H1 (cell line): ENCODE results near the gene PLPPR1. TPM values are rescaled to one million over a fixed set of nuclear protein-coding genes. Genes with fewer than 3 reads are reported as not detected.

Source experiments
- CTCF ChIA-PET: fragments of 300-600 bp; sonication (Branson Sonifier 250); formaldehyde crosslinking; loops from one replicate; lab custom pipeline; 2021; ENCODE audit not compliant: partially characterized antibody; lab: Charles Lee
- POLR2A ChIA-PET: fragments of 300-600 bp; sonication (Branson Sonifier 250); formaldehyde crosslinking; loops from one replicate; lab custom pipeline; 2021; ENCODE audit warnings: inconsistent platforms; ENCODE audit not compliant: partially characterized antibody; lab: Charles Lee
- DNase-seq, 2 experiments: peaks; one replicate each; pipeline versions ENCODE4 v3.0.0 to v3.0.0-alpha.2; 2010 to 2022; ENCODE audit warnings: low spot score in 2 of 2, low read depth in 1 of 2, mixed read lengths in 1 of 2
- FAIRE-seq: peaks from 2 replicates; lab custom pipeline; 2011; peaks lifted over from hg19 to GRCh38; lab: Jason Lieb, UNC
- H2AFZ ChIP-seq: 2 replicates; pipeline ENCODE4 v1.8.1; 2012; ENCODE audit warnings: low read length, inconsistent platforms
- H2AK5ac ChIP-seq: 2 replicates; pipeline ENCODE4 v1.6.1; 2013; ENCODE audit warnings: low read depth, low read length
- H2BK120ac ChIP-seq: replicated peaks from 2 replicates; pipeline ENCODE3; 2013; ENCODE audit warnings: low read depth, low read length, inconsistent platforms
- H2BK12ac ChIP-seq: 2 replicates; pipeline ENCODE4 v1.6.1; 2013; ENCODE audit warnings: low read depth, low read length
- H2BK15ac ChIP-seq: 2 replicates; pipeline ENCODE4 v1.6.1; 2013; ENCODE audit warnings: low read length
- H2BK20ac ChIP-seq: 2 replicates; pipeline ENCODE4 v1.6.1; 2013; ENCODE audit warnings: low read length
- H2BK5ac ChIP-seq: 2 replicates; pipeline ENCODE4 v1.6.1; 2013; ENCODE audit warnings: low read depth, low read length
- H3K14ac ChIP-seq: 2 replicates; pipeline ENCODE4 v1.6.1; 2013; ENCODE audit warnings: inconsistent platforms; ENCODE audit not compliant: insufficient read length
- H3K18ac ChIP-seq: 2 replicates; pipeline ENCODE4 v1.6.1; 2013; ENCODE audit warnings: low read length; ENCODE audit errors: extremely low read depth
- H3K23ac ChIP-seq: 2 replicates; pipeline ENCODE4 v1.6.1; 2013; ENCODE audit warnings: inconsistent platforms; ENCODE audit not compliant: insufficient read length
- H3K23me2 ChIP-seq: 2 replicates; pipeline ENCODE4 v1.6.1; 2013; ENCODE audit warnings: low read depth, low read length
- H3K27ac ChIP-seq: 2 replicates; pipeline ENCODE4 v1.6.1; 2011; ENCODE audit warnings: low read depth, low read length, inconsistent platforms
- H3K27me3 ChIP-seq, 4 experiments: replicated peaks in 1 of 4; 1 replicate in 1 of 4; 2 replicates in 3 of 4; pipeline versions ENCODE4 v1.6.1 to v1.8.1; 2011 to 2013; ENCODE audit warnings: low read length in 3 of 4, mild to moderate bottlenecking in 3 of 4, inconsistent platforms in 2 of 4, mixed read lengths in 2 of 4, moderate library complexity in 1 of 4; ENCODE audit not compliant: control insufficient read depth in 3 of 4, insufficient read depth in 3 of 4; ENCODE audit errors: extremely low read depth in 1 of 4
- H3K36me3 ChIP-seq, 4 experiments: 2 replicates each; pipeline versions ENCODE4 v1.6.1 to v1.8.1; 2011 to 2013; ENCODE audit warnings: mild to moderate bottlenecking in 4 of 4, low read length in 3 of 4, moderate library complexity in 2 of 4, control low read depth in 1 of 4, inconsistent platforms in 1 of 4; ENCODE audit not compliant: insufficient read depth in 4 of 4, control insufficient read depth in 2 of 4
- H3K4ac ChIP-seq: replicated peaks from 2 replicates; pipeline ENCODE3; 2013; ENCODE audit warnings: low read length, low read depth, mixed read lengths, inconsistent platforms; ENCODE audit not compliant: insufficient read length
- H3K4me1 ChIP-seq, 4 experiments: replicated peaks in 1 of 4; 1 replicate in 1 of 4; 2 replicates in 3 of 4; pipeline versions ENCODE4 v1.6.1 to v1.8.1; 2011 to 2013; ENCODE audit warnings: low read length in 3 of 4, inconsistent platforms in 2 of 4, mixed read lengths in 1 of 4; ENCODE audit not compliant: insufficient read depth in 4 of 4, control insufficient read depth in 3 of 4
- H3K4me2 ChIP-seq, 2 experiments: 2 replicates each; pipeline versions ENCODE4 v1.6.1 to v1.8.1; 2011 to 2013; ENCODE audit warnings: low read depth in 2 of 2, low read length in 2 of 2, control low read depth in 1 of 2, inconsistent platforms in 1 of 2, mild to moderate bottlenecking in 1 of 2; ENCODE audit not compliant: insufficient read depth in 1 of 2
- H3K4me3 ChIP-seq, 4 experiments: fragments of 200-600, 300-600 bp in 1 of 4; sonication (generic), shearing (Covaris generic), sonication (Bioruptor Twin) in 1 of 4; 2 replicates each; pipeline versions ENCODE4 v1.5.1 to v1.8.1; 2011 to 2016; ENCODE audit warnings: low read length in 4 of 4, low read depth in 3 of 4, control low read depth in 2 of 4, inconsistent platforms in 2 of 4, mild to moderate bottlenecking in 2 of 4, mixed read lengths in 1 of 4, moderate library complexity in 1 of 4; ENCODE audit not compliant: insufficient read depth in 2 of 4; ENCODE audit errors: extremely low read depth in 1 of 4
- H3K56ac ChIP-seq: replicated peaks from 2 replicates; pipeline ENCODE3; 2013; ENCODE audit warnings: low read depth, mild to moderate bottlenecking, mixed read lengths, low read length, inconsistent platforms; ENCODE audit not compliant: insufficient read length
- H3K79me1 ChIP-seq: 2 replicates; pipeline ENCODE4 v1.6.1; 2013; ENCODE audit warnings: low read depth, low read length, control low read depth
- H3K79me2 ChIP-seq, 2 experiments: 2 replicates each; pipeline versions ENCODE4 v1.6.1 to v1.8.1; 2012 to 2013; ENCODE audit warnings: low read length in 2 of 2, mild to moderate bottlenecking in 2 of 2, inconsistent platforms in 1 of 2; ENCODE audit not compliant: insufficient read depth in 2 of 2, control insufficient read depth in 1 of 2
- H3K9ac ChIP-seq, 4 experiments: replicated peaks in 1 of 4; 1 replicate in 1 of 4; 2 replicates in 3 of 4; pipeline versions ENCODE4 v1.6.1 to v1.8.1; 2011 to 2013; ENCODE audit warnings: low read depth in 3 of 4, low read length in 3 of 4, control low read depth in 2 of 4, mild to moderate bottlenecking in 2 of 4, moderate library complexity in 2 of 4, inconsistent platforms in 1 of 4; ENCODE audit errors: extremely low read depth in 1 of 4
- H3K9me3 ChIP-seq, 2 experiments: 2 replicates each; pipeline versions ENCODE4 v1.6.1 to v1.8.1; 2012 to 2013; ENCODE audit warnings: mild to moderate bottlenecking in 2 of 2, moderate library complexity in 2 of 2, control low read depth in 1 of 2, inconsistent platforms in 1 of 2, low read depth in 1 of 2, low read length in 1 of 2, mixed read lengths in 1 of 2; ENCODE audit not compliant: insufficient read depth in 2 of 2
- H4K20me1 ChIP-seq, 2 experiments: replicated peaks in 1 of 2; 2 replicates each; pipeline versions ENCODE3 to v1.8.1; 2011 to 2013; ENCODE audit warnings: inconsistent platforms in 2 of 2, low read length in 2 of 2, mild to moderate bottlenecking in 1 of 2; ENCODE audit not compliant: insufficient read depth in 2 of 2, control insufficient read depth in 1 of 2
- H4K5ac ChIP-seq: 2 replicates; pipeline ENCODE4 v1.6.1; 2013; ENCODE audit warnings: low read length, low read depth, mixed read lengths, inconsistent platforms; ENCODE audit not compliant: insufficient read length
- H4K8ac ChIP-seq: 2 replicates; pipeline ENCODE4 v1.8.0; 2013; ENCODE audit warnings: mild to moderate bottlenecking, moderate library complexity, low read length, inconsistent platforms; ENCODE audit not compliant: insufficient read depth; ENCODE audit errors: extremely low read depth
- H4K91ac ChIP-seq: replicated peaks from 2 replicates; pipeline ENCODE3; 2013; ENCODE audit warnings: low read length, mixed read lengths, inconsistent platforms; ENCODE audit not compliant: insufficient read length
- ATF3 ChIP-seq: IDR thresholded peaks from 2 replicates; pipeline ENCODE4 v1.6.1; 2011; ENCODE audit warnings: low read depth, mild to moderate bottlenecking, low read length; ENCODE audit not compliant: insufficient read depth
- HDAC6 ChIP-seq: IDR thresholded peaks from one replicate; pipeline ENCODE4 v1.7.1; 2012; ENCODE audit warnings: low read depth, mild to moderate bottlenecking, inconsistent platforms, low read length, moderate library complexity
- JUND ChIP-seq: IDR thresholded peaks from 2 replicates; pipeline ENCODE4 v1.6.1; 2011; ENCODE audit warnings: mild to moderate bottlenecking, improper control_type of control experiment, low read length
- MAX ChIP-seq: IDR thresholded peaks from 2 replicates; pipeline ENCODE4 v1.6.1; 2012; ENCODE audit warnings: inconsistent platforms
- RAD21 ChIP-seq, 2 experiments: IDR thresholded peaks in 1 of 2; conservative IDR thresholded peaks in 1 of 2; 2 replicates each; pipeline ENCODE4 v1.6.1; 2011; ENCODE audit warnings: low read depth in 2 of 2, low read length in 2 of 2, improper control_type of control experiment in 1 of 2, inconsistent platforms in 1 of 2, mild to moderate bottlenecking in 1 of 2, moderate library complexity in 1 of 2
- SAP30 ChIP-seq: fragments of 300-600 bp; sonication (generic); IDR thresholded peaks from 2 replicates; pipeline ENCODE4 v1.7.1; 2012; ENCODE audit warnings: low read length, moderate library complexity, mild to moderate bottlenecking, inconsistent platforms; ENCODE audit not compliant: insufficient read depth, insufficient replicate concordance
- SP2 ChIP-seq: IDR thresholded peaks from 2 replicates; pipeline ENCODE4 v1.6.1; 2012; ENCODE audit warnings: mild to moderate bottlenecking, low read length, inconsistent platforms
- YY1 ChIP-seq: IDR thresholded peaks from 2 replicates; pipeline ENCODE4 v1.6.1; 2011; ENCODE audit warnings: low read depth, mild to moderate bottlenecking, low read length
- ZNF274 ChIP-seq: IDR thresholded peaks from 2 replicates; pipeline ENCODE4 v1.7.0; 2012; ENCODE audit warnings: low read length, borderline replicate concordance; ENCODE audit errors: extremely low read depth
- polyA plus RNA-seq, 7 experiments: library from polyadenylated mRNA; depleted of rRNA in 3 of 7; stranded (reverse) in 5 of 7; unstranded in 2 of 7; fragments of >200 nt in 5 of 7; fragments of 200-250 nt in 2 of 7; gene quantifications; 1 replicate in 5 of 7; 2 replicates in 1 of 7; 4 replicates in 1 of 7; pipeline versions ENCODE4 v1.2.1 to v1.2.3, GENCODE V29; 2011 to 2013; ENCODE audit warnings: missing spikeins in 2 of 7, mixed read lengths in 2 of 7
- total RNA-seq: library from RNA; stranded (reverse); fragmentation: NEBNext Ultra II Directional; extraction: Animal tissue kit (Norgen Biotek cat#: 25700); gene quantifications from 2 replicates; pipeline ENCODE4 v1.2.1, GENCODE V29; 2021

Gene PLPPR1
- total and polyA plus RNA-seq, 2 of the 8 experiments (the other 6 are each of a cell fraction or from before 2014, with no cell fraction given) = 1.4 to 1.8 TPM

GRCh38 chr9:101264727-101265126, 236.2 kb downstream of the PLPPR1 start:
- no peak overlapping the region for H3K18ac ChIP-seq
- H2AK5ac ChIP-seq = no peak overlapping the region
- no peak overlapping the region for H3K4me3 ChIP-seq
- H2BK12ac ChIP-seq = no peak overlapping the region
- POLR2A ChIA-PET = no interaction called here
- H3K36me3 ChIP-seq = no peaks in the 10 kb centered on the region
- no peak overlapping the region for H4K8ac ChIP-seq
- no peaks in the 10 kb centered on the region for H3K9me3 ChIP-seq
- H3K56ac ChIP-seq = no peak overlapping the region
- H4K20me1 ChIP-seq = no peaks in the 10 kb centered on the region
- H3K23me2 ChIP-seq = no peaks in the 10 kb centered on the region
- H2AFZ ChIP-seq = no peak overlapping the region
- no peaks in the 10 kb centered on the region for H3K79me1 ChIP-seq
- no peak overlapping the region for H3K14ac ChIP-seq
- FAIRE-seq = no peak
- H3K4ac ChIP-seq = no peak overlapping the region
- H3K27me3 ChIP-seq = no peaks in the 10 kb centered on the region
- H3K79me2 ChIP-seq = no peaks in the 10 kb centered on the region
- no peak overlapping the region for H2BK5ac ChIP-seq
- no peak overlapping the region for H2BK120ac ChIP-seq
- no peak overlapping the region for H4K5ac ChIP-seq
- H3K23ac ChIP-seq = no peak overlapping the region
- H4K91ac ChIP-seq = no peak overlapping the region
- H2BK20ac ChIP-seq = no peak overlapping the region
- H2BK15ac ChIP-seq = no peak overlapping the region
- no peak overlapping the region for H3K4me2 ChIP-seq
- CTCF ChIA-PET = interaction anchor here (0.9 to 1.3 kb wide), 3 partner anchors 8 to 47 kb away, joined by 3 to 4 read pairs (median 3); no protein-coding TSS in a partner anchor
- peaks cover 2 to 5% (median 3%) of the 10 kb centered on the region in 4 experiments; a peak in 5 of 7 replicates for H3K4me1 ChIP-seq
- no peak overlapping the region for H3K27ac ChIP-seq
- no peak overlapping the region for H3K9ac ChIP-seq
- TF ChIP-seq SAP30 (no peak), ZNF274 (no peak), ATF3 (no peak), SP2 (no peak), YY1 (no peak), MAX (no peak), HDAC6 (no peak), JUND (no peak), RAD21 (IDR thresholded peaks at IDR 0.05 in 1 of 2, conservative IDR thresholded peaks at IDR 0.05 in 1 of 2; ENCODE audit: low read depth in 2 of 2, low read length in 2 of 2) (no peak)
- no peak for DNase-seq
